HT1080 (cell line): ENCODE results near the gene ATXN7L2. TPM values are rescaled to one million over a fixed set of nuclear protein-coding genes. Genes with fewer than 3 reads are reported as not detected.

Source experiments
- total RNA-seq: library from RNA; depleted of rRNA; stranded (reverse); fragments of >200 nt; shearing (Covaris generic); gene quantifications from 2 replicates; pipeline ENCODE4 v1.2.3, GENCODE V29; 2014; rRNA removed

Gene ATXN7L2
- total RNA-seq, 1 experiment from 2014 or later = 11.1 TPM

Other genes with a start within 250 kb of the ATXN7L2 start
- gene CELSR2, start 234.4 kb upstream of the ATXN7L2 start, total RNA-seq = 1.5 and 1.7 TPM in 2 replicates
- 62.1 and 65.2 TPM in 2 replicates for gene PSRC1, start 200.8 kb upstream of the ATXN7L2 start, total RNA-seq
- gene MYBPHL, start 176.9 kb upstream of the ATXN7L2 start, total RNA-seq = not detected in 2 replicates
- 7.7 and 8.1 TPM in 2 replicates for gene SORT1, start 86.0 kb upstream of the ATXN7L2 start, total RNA-seq
- gene PSMA5, start 57.5 kb upstream of the ATXN7L2 start, total RNA-seq = 54.6 and 94.4 TPM in 2 replicates
- 0.05 and 0.17 TPM in 2 replicates for gene SYPL2, start 17.4 kb upstream of the ATXN7L2 start, total RNA-seq
- gene CYB561D1, start 10.2 kb downstream of the ATXN7L2 start, total RNA-seq = 2.6 and 2.7 TPM in 2 replicates
- 1.4 and 2.0 TPM in 2 replicates for gene AMIGO1, start 25.8 kb downstream of the ATXN7L2 start, total RNA-seq
- not detected in 2 replicates for gene GPR61, start 56.0 kb downstream of the ATXN7L2 start, total RNA-seq
- 11.0 and 12.1 TPM in 2 replicates for gene GNAI3, start 64.7 kb downstream of the ATXN7L2 start, total RNA-seq
- gene GNAT2, start 135.7 kb downstream of the ATXN7L2 start, total RNA-seq = 0.13 and 0.43 TPM in 2 replicates
- 70.8 and 71.4 TPM in 2 replicates for gene AMPD2, start 135.9 kb downstream of the ATXN7L2 start, total RNA-seq
- gene GSTM4, start 172.2 kb downstream of the ATXN7L2 start, total RNA-seq = 0.13 TPM in 1 of 2 replicates, not detected in the other
- 2.3 and 3.1 TPM in 2 replicates for gene GSTM2, start 184.2 kb downstream of the ATXN7L2 start, total RNA-seq
- 14.5 and 17.0 TPM in 2 replicates for gene GSTM1, start 203.9 kb downstream of the ATXN7L2 start, total RNA-seq
- gene GSTM5, start 228.3 kb downstream of the ATXN7L2 start, total RNA-seq = 0.03 TPM in 1 of 2 replicates, not detected in the other